ENCODE measurements around the gene KLF12.

KLF12 gene

GRCh38 chr13:74101436-74101835, 32.8 kb downstream of the KLF12 start:
- no peak for DNase-seq

- no peak for DNase-seq
These were observed 36.1 kb downstream of the KLF12 start for GRCh38 chr13:74098077-74098476.

DNA sequence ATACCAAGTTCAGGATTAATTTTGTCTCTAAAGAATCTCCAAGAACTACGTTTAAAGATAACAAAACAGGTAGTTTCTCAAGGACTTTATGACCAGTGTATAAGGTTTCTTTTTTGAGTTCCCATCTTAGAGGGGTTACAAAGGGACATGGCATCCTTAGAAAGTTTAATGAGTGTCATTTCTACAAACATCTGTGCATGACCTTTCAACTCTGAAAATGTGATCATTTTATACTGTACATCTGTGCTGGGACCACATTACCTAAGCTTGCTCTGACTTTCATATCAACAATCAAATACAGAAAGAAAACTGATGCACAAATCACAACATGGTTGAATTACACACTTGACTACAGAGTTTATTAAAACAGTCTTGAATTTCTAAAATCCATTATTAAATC, 37.1 kb downstream of the KLF12 start:
- DNase-seq = no peak

DNA sequence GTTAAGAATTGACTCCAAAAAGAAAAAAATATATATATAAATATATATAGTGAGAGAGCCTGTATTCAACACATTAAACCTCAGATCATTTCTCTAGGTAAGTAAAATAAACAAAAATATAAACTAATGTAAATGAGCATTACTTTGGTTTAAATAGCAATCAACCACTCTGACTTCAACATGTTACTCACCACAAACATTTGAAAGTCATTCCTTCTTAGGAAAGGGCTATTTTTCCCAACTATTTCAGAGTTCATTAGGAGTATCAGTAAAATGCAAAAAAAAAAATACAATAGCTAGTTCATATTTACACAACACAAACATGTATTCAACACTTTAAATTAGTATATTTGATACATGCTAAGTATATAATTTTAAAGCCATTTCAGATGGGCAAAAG, 40.5 kb downstream of the KLF12 start:
- DNase-seq = no peak

- no peak for DNase-seq
These were observed 41.5 kb downstream of the KLF12 start for GRCh38 chr13:74092711-74093110.

DNA sequence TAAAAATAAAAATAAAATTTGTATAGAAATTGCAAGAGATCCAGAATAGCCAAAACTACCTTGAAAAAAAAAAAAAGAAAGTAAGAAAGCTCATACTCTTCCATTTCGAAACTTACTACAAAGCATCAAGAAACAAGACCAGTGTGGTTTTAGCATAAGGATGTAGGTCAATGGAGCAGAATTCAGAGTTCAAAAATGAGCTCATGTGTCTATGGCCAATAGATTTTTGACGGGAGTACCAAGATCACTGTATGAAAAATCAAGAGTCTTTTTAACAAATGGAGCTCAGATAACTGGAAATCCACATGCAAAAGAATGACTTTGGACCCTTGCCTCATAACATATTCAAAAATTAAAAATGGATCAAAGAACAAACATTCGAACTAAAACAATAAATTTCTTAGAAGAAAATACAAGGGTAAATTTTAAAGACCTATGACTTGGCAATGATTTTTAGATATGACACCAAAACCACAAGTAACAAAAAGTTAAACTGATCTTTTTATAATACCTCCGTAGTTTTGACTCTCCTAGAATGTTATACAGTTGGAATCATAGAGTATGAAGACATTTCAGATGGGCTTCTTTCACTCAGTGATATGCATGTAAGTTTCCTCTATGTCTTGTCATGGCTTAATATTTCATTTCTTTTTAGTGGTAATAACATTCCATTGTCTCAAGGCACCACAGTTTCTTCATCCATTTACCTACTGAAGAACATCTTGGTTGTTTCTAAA, 43.2 kb downstream of the KLF12 start:
- no peak for DNase-seq

DNA sequence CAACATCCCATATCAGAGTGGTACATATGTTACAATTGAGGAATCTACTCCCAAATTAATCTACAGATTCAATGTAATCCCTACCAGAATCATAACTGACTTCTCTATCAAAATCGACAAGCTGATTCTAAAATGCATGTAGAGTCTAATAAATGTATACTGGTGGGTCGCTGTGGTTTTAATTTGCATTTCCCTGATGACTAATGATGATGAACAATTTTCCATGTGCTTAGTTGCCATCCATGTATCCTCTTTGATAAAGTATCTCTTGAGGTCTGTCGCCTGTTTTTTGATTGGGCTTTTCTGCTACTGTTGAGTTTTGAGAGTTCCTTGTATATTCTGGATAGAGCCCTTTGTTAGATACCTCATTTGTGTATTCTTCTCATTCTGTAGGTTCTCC, 43.8 kb downstream of the KLF12 start:
- no peak for DNase-seq

GRCh38 chr13:74087357-74087756, 46.8 kb downstream of the KLF12 start:
- DNase-seq = no peak
